Hindlimb muscle (tissue), 1 donor: ENCODE measurements around the gene CDC42SE2. TPM values are rescaled to one million over a fixed set of nuclear protein-coding genes. Genes with fewer than 3 reads are reported as not detected.
"Not testable (repeated sequence)": the region's sequence is repeated elsewhere in the genome, so short reads cannot be mapped to it uniquely, and the experiment has no call there.

Experiments used
- DNase-seq: peaks from one replicate; pipeline ENCODE4 v3.0.0-alpha.2; 2013
- polyA plus RNA-seq: library from polyadenylated mRNA; unstranded; fragments of 120-200 nt; gene quantifications from one replicate; pipeline ENCODE4 v1.2.1, GENCODE V29; 2013; ENCODE audit not compliant: insufficient read length

CDC42SE2 gene
- polyA plus RNA-seq, 1 donor, result 22.7 TPM

- no peak for DNase-seq
These were observed 12.9 kb upstream of the CDC42SE2 start for GRCh38 chr5:131250751-131251475.

GRCh38 chr5:131252824-131253171, 11.1 kb upstream of the CDC42SE2 start:
- no peak for DNase-seq

- DNase-seq, result not testable (repeated sequence)
These were observed 9.8 kb upstream of the CDC42SE2 start for GRCh38 chr5:131254025-131254424.

- DNase-seq, result no peak
These were observed 9.1 kb upstream of the CDC42SE2 start for GRCh38 chr5:131254741-131255140.

- no peak for DNase-seq
These were observed 7.4 kb upstream of the CDC42SE2 start for GRCh38 chr5:131256507-131256823.

- no peak for DNase-seq
These were observed 5.1 kb upstream of the CDC42SE2 start for GRCh38 chr5:131258733-131259132.

- no peak for DNase-seq
These were observed 4.5 kb upstream of the CDC42SE2 start for GRCh38 chr5:131259326-131259725.

GRCh38 chr5:131260895-131261294, 3.0 kb upstream of the CDC42SE2 start:
- DNase-seq, result no peak

- DNase-seq, result no peak
These were observed 2.4 kb upstream of the CDC42SE2 start for GRCh38 chr5:131261483-131261882.

- peak; percentile 14 for DNase-seq
These were observed 806 bp upstream of the CDC42SE2 start for GRCh38 chr5:131262953-131263541.

- DNase-seq, result peak; percentile 38
These were observed 722 bp downstream of the CDC42SE2 start for GRCh38 chr5:131264451-131265099.

- DNase-seq, result no peak
These were observed 1.5 kb downstream of the CDC42SE2 start for GRCh38 chr5:131265311-131265803.

- no peak for DNase-seq
These were observed 2.7 kb downstream of the CDC42SE2 start for GRCh38 chr5:131266370-131267060.

GRCh38 chr5:131268758-131269370, 5.0 kb downstream of the CDC42SE2 start:
- DNase-seq, result peak; percentile 20

- no peak for DNase-seq
These were observed 7.0 kb downstream of the CDC42SE2 start for GRCh38 chr5:131270809-131271208.

GRCh38 chr5:131271888-131272287, 8.0 kb downstream of the CDC42SE2 start:
- DNase-seq, result not testable (repeated sequence)

GRCh38 chr5:131272307-131272706, 8.5 kb downstream of the CDC42SE2 start:
- DNase-seq, result no peak

- no peak for DNase-seq
These were observed 8.9 kb downstream of the CDC42SE2 start for GRCh38 chr5:131272724-131273123.

GRCh38 chr5:131274326-131275063, 10.6 kb downstream of the CDC42SE2 start:
- no peak for DNase-seq

- DNase-seq, result no peak
These were observed 12.2 kb downstream of the CDC42SE2 start for GRCh38 chr5:131276072-131276471.

- DNase-seq, result no peak
These were observed 13.6 kb downstream of the CDC42SE2 start for GRCh38 chr5:131277447-131277846.
